ENCODE data around the gene FCRL1. TPM values are rescaled to one million over a fixed set of nuclear protein-coding genes. Genes with fewer than 3 reads are reported as not detected.

The FCRL1 gene
- total and polyA plus RNA-seq, 2 of the 8 experiments (the other 6 are each of a cell fraction or from before 2014, with no cell fraction given): not detected

DNA sequence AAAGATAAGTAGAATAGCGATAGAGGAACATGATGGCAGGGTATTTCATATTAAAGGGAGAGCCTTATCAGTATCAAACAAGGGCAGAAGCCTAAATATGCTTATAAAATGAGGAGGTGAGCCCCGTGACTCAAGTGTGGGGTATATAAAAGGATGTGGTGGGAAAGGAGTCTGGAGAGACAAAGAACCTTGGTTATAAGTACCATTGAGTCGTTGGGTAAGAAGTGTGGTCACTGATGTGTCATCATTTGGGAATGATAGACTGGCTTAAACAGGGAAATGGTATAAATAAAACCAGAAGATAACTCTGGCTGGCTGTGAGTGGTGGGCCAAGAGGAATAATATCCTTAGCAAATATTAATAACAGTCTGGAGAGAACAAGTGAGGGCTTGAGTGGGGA lies 32.6 kb upstream of the FCRL1 start:
- H2BK20ac ChIP-seq (ENCODE audit: low read length): no peak overlapping the region
- no peaks in the 10 kb centered on the region for H3K27me3 ChIP-seq (replicated peaks in 1 of 4; ENCODE audit: control insufficient read depth in 3 of 4, extremely low read depth in 1 of 4, insufficient read depth in 3 of 4, low read length in 3 of 4)
- no peak overlapping the region for H2BK5ac ChIP-seq (ENCODE audit: low read depth, low read length)
- H3K4me3 ChIP-seq (ENCODE audit: extremely low read depth in 1 of 4, insufficient read depth in 2 of 4, low read depth in 3 of 4, low read length in 4 of 4): no peak overlapping the region
- no peaks in the 10 kb centered on the region for H3K23me2 ChIP-seq (ENCODE audit: low read depth, low read length)
- no peak overlapping the region for H2BK15ac ChIP-seq (ENCODE audit: low read length)
- H3K4me2 ChIP-seq (ENCODE audit: insufficient read depth in 1 of 2, low read depth in 2 of 2, low read length in 2 of 2): no peak overlapping the region
- H3K4ac ChIP-seq (replicated peaks; ENCODE audit: insufficient read length, low read depth, low read length): no peak overlapping the region
- H3K9me3 ChIP-seq (ENCODE audit: insufficient read depth in 2 of 2, low read depth in 1 of 2, low read length in 1 of 2): no peaks in the 10 kb centered on the region
- H2BK120ac ChIP-seq (replicated peaks; ENCODE audit: low read depth, low read length): no peak overlapping the region
- no peak for DNase-seq (ENCODE audit: low read depth in 1 of 2, low spot score in 2 of 2)
- H3K79me2 ChIP-seq (ENCODE audit: control insufficient read depth in 1 of 2, insufficient read depth in 2 of 2, low read length in 2 of 2): no peaks in the 10 kb centered on the region
- FAIRE-seq: no peak
- no peak overlapping the region for H2AFZ ChIP-seq (ENCODE audit: low read length)
- no peak overlapping the region for H2BK12ac ChIP-seq (ENCODE audit: low read depth, low read length)
- no peak overlapping the region for H3K23ac ChIP-seq (ENCODE audit: insufficient read length)
- H3K27ac ChIP-seq (ENCODE audit: low read depth, low read length): no peak overlapping the region
- H3K4me1 ChIP-seq (replicated peaks in 1 of 4; ENCODE audit: control insufficient read depth in 3 of 4, insufficient read depth in 4 of 4, low read length in 3 of 4): no peaks in the 10 kb centered on the region
- no peaks in the 10 kb centered on the region for H3K79me1 ChIP-seq (ENCODE audit: low read depth, low read length)
- H3K56ac ChIP-seq (replicated peaks; ENCODE audit: insufficient read length, low read depth, low read length): no peak overlapping the region
- 83% methylated on average over 3 of the region's 3 CpGs; no CpG with 5 or more reads in 1 of the 2 experiments for WGBS, 2 experiments (ENCODE audit: extremely low coverage in 1 of 2, insufficient coverage in 1 of 2, insufficient read length in 1 of 2, insufficient replicate concordance in 2 of 2, low coverage in 1 of 2, low lambda C conversion rate in 2 of 2, missing lambda C conversion rate in 1 of 2)
- H3K36me3 ChIP-seq (ENCODE audit: control insufficient read depth in 2 of 4, insufficient read depth in 4 of 4, low read length in 3 of 4): no peaks in the 10 kb centered on the region
- H4K5ac ChIP-seq (ENCODE audit: insufficient read length, low read depth, low read length): no peak overlapping the region
- H4K91ac ChIP-seq (replicated peaks; ENCODE audit: insufficient read length, low read length): no peak overlapping the region
- H3K18ac ChIP-seq (ENCODE audit: extremely low read depth, low read length): no peak overlapping the region
- POLR2A ChIA-PET (ENCODE audit: partially characterized antibody): no interaction called here
- no peak overlapping the region for H3K9ac ChIP-seq (replicated peaks in 1 of 4; ENCODE audit: extremely low read depth in 1 of 4, low read depth in 3 of 4, low read length in 3 of 4)
- no peak overlapping the region for H4K8ac ChIP-seq (ENCODE audit: extremely low read depth, insufficient read depth, low read length)
- no peak overlapping the region for H2AK5ac ChIP-seq (ENCODE audit: low read depth, low read length)
- no peak overlapping the region for H3K14ac ChIP-seq (ENCODE audit: insufficient read length)
- CTCF ChIA-PET (ENCODE audit: partially characterized antibody): interaction anchor here (0.6 to 1.3 kb wide), 2 partner anchors 20 to 1183 kb away, joined by 3 read pairs; no protein-coding TSS in a partner anchor
- no peaks in the 10 kb centered on the region for H4K20me1 ChIP-seq (replicated peaks in 1 of 2; ENCODE audit: control insufficient read depth in 1 of 2, insufficient read depth in 2 of 2, low read length in 2 of 2)
- TF ChIP-seq NANOG (IDR thresholded peaks at IDR 0.05; ENCODE audit: insufficient read depth, low read depth, low read length, poor library complexity, severe bottlenecking) (no peak), SIX5 (IDR thresholded peaks at IDR 0.05; ENCODE audit: low read depth, low read length) (no peak), TBP (IDR thresholded peaks at IDR 0.05; ENCODE audit: low read depth, low read length) (no peak), POLR2A (IDR thresholded peaks at IDR 0.05; ENCODE audit: control extremely low read depth in 1 of 2, low read depth in 2 of 2, low read length in 2 of 2) (no peak), SIRT6 (IDR thresholded peaks at IDR 0.05; ENCODE audit: low read length) (no peak), SP1 (IDR thresholded peaks at IDR 0.05; ENCODE audit: low read depth, low read length) (no peak), SP4 (IDR thresholded peaks at IDR 0.05; ENCODE audit: low read length) (no peak), RXRA (IDR thresholded peaks at IDR 0.05; ENCODE audit: insufficient read depth, low read depth, low read length) (no peak), CREB1 (IDR thresholded peaks at IDR 0.05) (no peak), ZNF274 (IDR thresholded peaks at IDR 0.05; ENCODE audit: borderline replicate concordance, extremely low read depth, low read length) (no peak), RNF2 (IDR thresholded peaks at IDR 0.05; ENCODE audit: borderline replicate concordance, low read depth, low read length, missing control alignments, poor library complexity, severe bottlenecking) (no peak), GABPA (IDR thresholded peaks at IDR 0.05; ENCODE audit: borderline replicate concordance, insufficient read depth, low read length) (no peak)
- TF ChIP-seq, protein P1, sequence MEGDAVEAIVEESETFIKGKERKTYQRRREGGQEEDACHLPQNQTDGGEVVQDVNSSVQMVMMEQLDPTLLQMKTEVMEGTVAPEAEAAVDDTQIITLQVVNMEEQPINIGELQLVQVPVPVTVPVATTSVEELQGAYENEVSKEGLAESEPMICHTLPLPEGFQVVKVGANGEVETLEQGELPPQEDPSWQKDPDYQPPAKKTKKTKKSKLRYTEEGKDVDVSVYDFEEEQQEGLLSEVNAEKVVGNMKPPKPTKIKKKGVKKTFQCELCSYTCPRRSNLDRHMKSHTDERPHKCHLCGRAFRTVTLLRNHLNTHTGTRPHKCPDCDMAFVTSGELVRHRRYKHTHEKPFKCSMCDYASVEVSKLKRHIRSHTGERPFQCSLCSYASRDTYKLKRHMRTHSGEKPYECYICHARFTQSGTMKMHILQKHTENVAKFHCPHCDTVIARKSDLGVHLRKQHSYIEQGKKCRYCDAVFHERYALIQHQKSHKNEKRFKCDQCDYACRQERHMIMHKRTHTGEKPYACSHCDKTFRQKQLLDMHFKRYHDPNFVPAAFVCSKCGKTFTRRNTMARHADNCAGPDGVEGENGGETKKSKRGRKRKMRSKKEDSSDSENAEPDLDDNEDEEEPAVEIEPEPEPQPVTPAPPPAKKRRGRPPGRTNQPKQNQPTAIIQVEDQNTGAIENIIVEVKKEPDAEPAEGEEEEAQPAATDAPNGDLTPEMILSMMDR (IDR thresholded peaks at IDR 0.05; ENCODE audit: control extremely low read depth in 1 of 3, insufficient read depth in 1 of 3, low read depth in 1 of 3, low read length in 3 of 3): no peak

Data from H1 (cell line).